HG02981 (cell line): ENCODE data around the gene MAPK4.

ENCODE experiments used
- ATAC-seq: cut with Tn5 transposase; IDR thresholded peaks from one replicate; pipeline ENCODE4 v1.9.1; 2021; ENCODE audit warnings: mild to moderate bottlenecking, moderate library complexity; ENCODE audit not compliant: unreplicated experiment

MAPK4 gene

DNA sequence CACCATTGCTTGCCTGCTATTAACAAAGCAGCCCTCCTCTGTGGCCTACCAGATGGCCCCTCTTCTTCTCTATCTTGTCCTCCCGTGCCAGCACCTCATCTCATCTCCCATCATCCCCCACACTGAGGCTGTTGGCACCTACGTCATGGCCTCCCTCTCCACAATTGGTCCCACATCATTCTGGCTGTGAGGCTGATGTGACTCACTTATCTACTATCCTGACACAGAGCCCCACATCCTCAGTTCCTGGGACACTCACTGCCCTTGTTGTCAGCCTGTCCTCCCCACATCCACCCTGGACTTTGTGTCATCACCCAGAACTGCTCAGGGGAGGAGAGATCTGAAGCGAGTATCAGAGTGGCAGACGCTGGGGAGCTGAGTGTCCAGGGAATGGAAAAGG is 157.0 kb downstream of the MAPK4 start:
- ATAC-seq: no peak

DNA sequence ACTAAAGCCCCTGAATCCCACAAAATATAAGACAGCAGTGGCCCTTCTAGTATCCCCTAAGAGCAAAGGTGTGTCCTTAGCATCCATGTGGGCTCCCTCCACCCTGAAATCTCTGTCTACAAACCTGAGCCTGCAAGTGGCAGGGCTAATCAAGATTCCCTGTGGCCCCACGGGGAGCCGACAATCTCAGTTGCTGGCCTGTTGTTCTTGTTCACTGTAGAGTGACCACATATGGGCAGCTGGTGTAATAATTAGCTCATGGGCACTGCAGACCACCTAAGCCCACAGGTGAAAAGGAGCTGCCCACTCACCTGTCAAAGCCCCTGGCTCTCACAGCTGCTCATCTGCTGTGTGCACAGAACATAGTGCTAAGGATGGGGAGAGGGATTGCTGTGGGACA is 157.7 kb downstream of the MAPK4 start:
- ATAC-seq: no peak

DNA sequence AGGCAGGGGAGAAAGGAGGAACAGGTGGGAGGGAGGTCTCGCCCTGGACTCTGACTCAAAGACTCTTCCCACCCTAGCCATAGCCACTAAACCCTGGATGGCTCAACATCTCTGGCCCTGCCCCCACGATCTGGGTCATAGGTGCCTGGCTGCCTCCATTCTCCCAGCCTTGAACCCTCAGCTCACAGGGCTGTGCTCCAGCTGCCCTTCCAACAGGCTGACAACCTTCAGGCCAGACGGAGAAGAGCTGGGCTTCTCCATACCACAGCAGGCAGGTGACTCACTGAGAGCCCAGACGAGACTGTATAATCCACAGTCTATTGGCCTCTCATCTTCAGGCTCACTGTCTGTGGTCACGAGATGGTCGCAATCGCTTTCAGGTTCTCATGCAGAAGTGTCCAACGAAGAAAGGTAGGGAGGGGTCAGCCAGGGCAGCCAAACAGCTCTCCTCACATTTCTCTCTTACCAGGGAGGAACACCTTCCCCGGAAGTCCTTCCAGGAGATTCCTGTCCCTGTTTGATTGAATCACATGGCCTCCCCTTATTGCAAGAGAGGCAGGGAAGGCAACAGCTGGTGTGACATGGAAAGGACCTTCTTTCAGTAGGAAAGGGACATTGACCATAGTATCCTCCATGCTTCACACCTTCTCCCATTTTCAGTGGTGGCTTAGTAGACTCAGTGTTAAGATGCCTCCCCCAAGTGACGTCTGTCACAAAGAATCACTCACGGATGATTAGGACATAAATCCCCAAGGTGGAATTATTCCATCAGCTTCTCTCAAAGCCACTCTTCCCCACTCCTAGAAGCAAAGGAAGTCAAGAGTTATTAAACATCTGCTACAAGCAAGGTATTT is 159.8 kb downstream of the MAPK4 start:
- ATAC-seq: no peak

DNA sequence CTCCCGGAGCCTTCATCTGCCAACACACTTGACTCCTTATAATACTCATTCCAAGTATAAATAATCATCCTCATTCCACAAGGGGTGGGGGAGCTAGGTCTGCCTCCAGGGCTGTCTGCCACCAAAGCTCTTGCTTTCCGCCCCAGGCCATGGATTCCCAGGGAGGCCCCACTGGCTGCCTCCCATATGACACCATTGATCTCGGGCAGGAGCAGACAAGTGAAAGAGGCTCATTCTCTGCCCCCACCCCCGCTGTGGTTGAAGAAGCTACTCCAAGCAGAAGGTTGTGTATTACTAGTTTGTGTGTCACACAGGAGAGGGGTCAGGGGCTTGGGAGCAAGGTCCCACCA is 160.4 kb downstream of the MAPK4 start:
- no peak for ATAC-seq

DNA sequence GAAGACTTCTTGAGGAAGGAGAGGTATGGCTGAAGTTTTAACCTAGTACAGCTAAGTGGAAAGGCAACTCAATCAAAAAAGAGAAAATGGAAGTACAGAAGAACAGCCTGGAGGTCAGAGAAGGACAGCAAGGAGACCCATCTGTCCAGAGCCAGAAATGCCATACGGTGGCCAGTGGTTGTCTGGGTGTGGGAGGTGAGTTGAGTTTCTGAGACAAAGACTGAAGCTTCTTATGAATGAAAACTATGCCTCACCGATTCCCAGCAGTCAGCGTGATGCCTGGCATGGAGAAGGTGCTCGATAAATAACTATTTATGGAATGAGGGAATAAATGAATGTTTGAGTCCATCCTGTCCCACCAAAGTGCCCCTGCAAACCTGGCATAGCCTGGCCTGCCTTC is 161.1 kb downstream of the MAPK4 start:
- no peak for ATAC-seq

DNA sequence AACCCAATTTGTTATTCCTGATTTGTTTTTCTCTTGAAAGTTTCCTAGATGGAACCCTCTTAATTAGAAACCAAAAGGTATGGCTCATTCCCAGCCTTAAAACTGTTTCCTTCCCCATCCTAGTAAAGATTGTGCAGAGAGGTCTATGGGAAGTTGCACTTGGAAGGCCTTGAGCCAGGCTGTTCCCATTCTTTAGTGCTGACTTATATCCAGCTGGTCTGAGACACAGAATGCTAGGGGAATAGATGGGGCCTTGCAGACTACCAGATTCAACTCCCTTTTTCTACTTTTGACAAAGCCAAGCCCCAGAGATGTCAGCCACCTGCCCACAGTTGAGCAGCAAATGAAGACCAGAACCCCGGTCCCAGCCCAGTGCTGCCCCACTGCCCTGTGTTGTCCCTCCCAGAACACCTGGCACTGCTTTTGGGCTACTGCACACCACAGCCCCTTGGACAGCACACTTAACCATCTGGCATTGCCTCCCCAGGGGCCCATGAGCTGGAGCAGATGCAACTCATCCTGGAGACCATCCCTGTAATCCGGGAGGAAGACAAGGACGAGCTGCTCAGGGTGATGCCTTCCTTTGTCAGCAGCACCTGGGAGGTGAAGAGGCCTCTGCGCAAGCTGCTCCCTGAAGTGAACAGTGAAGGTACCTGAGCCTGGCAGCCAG is 161.7 kb downstream of the MAPK4 start:
- no peak for ATAC-seq

DNA sequence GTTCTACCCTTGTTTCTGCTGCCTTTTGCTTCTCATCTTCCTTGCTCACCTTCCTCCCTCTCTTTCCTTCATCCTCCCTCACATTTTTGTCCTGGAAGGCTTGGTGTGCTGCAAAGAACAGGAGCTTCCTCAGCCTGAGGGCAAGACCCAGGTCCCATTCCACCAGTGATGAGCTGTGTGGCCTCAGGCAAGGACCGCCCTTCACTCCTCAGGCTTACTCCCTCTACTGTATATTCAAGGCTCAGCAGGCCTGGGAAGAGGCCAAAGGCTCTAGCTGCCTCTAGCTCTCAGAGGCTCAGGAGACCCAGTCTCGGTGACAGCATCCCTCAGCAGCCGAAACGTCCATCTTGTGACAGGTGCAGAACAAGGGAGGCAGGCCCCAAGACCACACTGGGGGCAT is 162.4 kb downstream of the MAPK4 start:
- ATAC-seq: no peak

DNA sequence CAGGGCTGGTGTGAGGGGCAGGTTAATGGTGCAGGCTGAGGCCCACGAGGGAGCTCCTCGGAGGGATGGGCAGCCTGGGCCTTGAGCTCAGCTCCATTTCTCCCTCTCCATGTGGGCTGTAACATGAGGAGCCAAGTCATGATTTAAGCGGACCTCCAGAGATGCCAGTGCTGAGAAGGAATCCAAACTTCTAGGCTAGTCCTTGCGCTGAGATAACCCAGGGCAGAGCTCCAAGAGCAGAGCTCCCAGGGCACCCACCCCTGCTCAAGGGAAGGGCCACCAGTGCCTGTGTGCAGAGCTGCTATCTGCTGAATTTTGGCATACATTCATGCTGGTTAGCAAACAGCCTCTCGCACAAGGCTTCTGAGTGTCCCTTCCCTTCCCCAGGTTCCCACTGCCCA is 164.9 kb downstream of the MAPK4 start:
- ATAC-seq: no peak

DNA sequence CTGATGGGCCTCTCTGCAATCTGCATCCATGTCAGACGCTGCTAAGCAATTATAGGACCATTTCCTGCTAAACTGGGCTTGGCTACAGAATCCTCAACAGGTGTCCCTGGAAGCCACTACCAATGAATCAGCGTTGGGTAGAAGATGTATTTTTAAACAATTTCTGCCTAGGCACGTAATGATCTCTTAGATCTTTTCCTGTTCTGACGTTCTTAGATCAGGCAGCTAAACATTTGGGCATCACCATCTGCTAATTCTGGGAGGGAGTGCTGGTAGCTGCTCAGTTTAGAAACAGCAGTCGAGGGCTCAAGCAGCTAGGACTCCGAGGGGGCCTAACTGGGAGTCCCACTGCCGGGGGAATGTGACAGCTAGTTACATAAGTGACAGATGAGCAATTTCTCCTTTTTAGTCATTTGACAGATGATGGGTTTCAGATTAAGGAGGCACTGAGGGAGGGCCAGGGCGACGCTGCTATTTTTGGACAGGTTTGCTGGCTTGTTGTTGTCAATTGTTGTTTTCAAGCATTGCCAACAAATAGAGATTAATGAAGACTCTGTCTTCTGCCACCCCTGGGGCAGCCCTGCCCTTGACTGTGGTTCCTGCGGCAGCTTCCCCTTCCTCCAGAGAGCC is 167.2 kb downstream of the MAPK4 start:
- no peak for ATAC-seq

DNA sequence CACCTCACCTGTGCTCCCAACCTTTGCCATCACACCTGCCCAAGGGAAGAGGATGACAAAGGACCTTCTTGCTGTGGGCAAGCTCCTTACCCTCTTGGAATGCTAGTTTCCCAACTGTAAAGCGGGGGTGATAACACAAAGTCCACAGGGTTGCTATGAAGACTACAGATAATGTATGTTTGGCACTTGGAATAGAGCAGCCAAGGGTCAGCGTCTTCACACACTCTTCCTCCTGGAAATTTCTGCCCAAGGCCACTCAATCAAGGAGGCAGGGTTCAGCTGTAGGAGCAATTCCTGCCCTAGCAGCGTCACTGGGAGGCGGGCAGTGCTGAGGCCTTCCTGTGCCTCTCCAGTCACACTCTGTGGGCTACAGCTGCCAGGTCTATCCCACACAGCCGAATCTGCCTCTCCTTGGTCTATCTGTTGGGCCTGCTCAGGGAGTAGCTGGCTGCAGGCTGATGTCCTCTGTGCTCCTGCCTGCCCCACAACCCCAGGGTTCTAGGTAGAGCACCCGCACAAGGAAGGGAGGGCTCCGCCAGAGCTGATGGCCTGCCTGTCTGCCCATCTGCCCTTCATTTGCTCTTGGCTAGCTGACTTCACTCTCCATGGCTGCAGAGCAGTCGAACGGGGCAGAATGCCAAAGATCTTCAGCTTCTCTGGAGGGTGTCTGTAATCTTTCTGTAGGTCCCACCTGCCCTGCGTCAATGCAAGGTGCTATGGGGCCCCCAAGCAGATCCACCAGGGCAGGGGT is 168.0 kb downstream of the MAPK4 start:
- ATAC-seq: no peak

DNA sequence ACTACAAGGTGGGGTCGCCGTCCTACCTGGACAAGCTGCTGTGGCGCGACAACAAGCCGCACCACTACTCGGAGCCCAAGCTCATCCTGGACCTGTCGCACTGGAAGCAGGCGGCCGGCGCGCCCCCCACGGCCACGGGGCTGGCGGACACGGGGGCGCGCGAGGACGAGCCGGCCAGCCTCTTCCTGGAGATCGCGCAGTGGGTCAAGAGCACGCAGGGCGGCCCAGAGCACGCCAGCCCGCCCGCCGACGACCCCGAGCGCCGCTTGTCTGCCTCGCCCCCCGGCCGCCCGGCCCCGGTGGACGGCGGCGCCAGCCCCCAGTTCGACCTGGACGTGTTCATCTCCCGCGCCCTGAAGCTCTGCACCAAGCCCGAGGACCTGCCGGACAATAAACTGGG is 169.5 kb downstream of the MAPK4 start:
- ATAC-seq: no peak

DNA sequence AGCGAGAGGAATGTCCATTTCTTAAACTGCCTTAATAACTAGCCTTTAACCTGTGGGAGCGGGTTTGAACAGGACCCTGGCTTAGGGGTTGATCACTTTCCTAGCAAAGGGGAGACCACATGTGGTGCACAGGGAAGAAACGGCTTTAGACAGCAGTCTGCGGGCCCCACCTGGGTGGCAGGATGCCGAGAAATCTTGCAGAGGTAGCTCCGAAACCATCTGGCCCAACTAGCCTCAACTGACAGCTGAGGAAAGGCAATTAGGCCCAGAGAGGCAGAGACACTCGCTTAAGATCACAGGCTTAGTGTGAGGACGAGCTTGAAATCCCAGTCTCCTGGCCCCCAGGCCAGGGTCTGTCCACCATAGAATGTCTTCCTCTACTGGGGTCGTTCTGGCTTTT is 170.1 kb downstream of the MAPK4 start:
- no peak for ATAC-seq

DNA sequence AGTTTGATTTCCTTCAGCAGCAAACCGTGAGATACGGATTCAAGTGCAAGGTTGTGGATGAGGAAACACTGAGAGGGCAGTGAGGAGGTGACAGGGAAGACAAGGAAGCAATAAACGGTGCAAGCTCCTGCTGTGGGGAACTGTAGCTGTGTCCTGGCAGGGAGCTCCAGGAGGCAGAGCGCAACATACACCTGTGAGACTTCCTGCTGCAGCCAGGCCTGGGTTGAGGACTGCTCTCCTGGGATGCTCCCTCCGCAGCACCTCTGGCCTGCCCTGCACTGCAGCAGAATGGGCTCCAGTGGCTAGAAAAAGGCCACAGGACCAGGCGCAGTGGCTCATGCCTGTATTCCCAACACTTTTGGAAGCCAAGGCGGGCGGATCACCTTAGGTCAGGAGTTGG is 174.5 kb downstream of the MAPK4 start:
- no peak for ATAC-seq

DNA sequence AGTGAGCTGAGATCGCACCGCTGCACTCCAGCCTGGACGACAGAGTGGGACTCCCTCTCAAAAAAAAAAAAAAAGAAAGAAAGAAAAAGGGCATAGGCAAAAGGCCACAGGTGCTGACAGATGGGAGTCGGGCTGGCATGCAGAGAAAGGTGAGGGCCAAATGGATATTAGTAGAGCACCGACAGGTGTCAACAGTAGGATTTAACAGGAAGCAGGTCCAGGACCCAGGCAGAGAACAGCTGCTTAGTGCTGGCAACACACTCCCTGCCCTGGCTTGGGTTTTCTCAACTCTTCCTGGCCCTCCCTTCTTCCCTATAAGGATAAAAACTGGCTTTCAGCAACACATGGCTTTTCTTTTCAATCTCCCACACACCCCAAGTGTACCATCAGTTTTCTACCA is 175.0 kb downstream of the MAPK4 start:
- ATAC-seq: no peak

DNA sequence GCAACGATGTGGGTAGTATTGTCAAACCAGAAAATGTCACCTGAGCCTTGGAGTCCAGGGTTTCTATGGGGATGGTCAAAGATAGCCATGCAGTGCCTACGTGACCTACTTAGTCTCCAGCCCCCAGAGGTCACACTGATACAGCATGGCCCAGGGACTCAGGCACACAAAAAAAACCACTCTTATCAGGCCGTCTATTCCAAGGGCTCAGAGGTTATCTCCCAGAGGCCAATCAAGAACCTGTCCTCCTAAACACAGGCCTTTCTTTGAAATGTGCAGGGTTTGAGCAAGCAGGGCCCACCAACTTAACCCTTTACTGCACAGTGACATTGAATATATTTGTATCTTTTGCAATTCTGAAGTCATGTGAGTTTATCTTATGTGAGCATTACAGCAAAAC is 177.2 kb downstream of the MAPK4 start:
- ATAC-seq: no peak

DNA sequence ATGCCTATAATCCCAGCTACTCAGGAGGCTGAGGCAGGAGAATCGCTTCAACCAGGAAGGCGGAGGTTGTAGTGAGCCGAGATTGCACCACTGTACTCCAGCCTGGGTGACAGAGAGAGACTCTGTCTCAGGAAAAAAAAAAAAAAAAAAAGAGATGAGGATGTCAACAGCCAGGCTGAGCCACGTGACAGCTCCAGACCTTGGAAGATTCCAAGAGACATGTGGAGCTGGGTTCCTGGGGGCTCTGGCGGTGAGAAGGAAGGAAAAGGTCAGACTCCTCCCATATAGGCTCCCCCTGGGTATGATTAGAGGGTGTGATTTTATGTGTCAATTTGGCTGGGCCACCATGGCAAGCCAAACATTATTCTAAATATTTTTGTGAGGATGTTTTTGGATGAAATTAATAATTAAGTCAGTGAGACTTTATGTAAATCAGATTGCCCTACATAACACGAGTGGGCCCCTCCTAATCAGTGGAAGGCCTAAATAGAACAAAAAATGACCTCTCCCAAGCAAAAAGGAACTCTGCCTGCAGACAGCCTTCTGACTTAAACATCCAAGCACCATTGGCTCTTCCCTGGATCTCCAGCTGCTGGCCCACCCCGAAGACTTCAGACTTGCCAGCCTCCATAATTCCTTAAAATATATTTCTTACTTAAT is 178.3 kb downstream of the MAPK4 start:
- no peak for ATAC-seq

DNA sequence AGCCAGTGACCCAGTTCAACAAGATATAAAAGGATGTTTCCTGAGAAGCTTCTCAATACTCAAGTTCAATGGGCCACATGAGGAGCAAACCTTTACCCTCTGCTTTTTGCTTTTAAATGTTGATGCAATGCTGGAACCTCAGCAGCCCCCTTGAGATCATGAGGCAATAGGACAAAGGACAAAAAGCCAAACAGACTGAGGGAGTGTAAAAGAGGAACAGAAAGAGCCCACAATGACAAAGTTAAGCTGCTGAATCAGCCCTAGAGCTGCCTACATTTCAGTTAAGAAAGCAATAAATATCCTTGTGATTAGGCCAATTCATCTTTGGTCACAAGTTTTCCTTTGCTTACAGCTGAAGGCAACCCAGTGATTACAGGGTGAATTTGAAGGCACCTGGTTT is 183.1 kb downstream of the MAPK4 start:
- ATAC-seq: no peak

DNA sequence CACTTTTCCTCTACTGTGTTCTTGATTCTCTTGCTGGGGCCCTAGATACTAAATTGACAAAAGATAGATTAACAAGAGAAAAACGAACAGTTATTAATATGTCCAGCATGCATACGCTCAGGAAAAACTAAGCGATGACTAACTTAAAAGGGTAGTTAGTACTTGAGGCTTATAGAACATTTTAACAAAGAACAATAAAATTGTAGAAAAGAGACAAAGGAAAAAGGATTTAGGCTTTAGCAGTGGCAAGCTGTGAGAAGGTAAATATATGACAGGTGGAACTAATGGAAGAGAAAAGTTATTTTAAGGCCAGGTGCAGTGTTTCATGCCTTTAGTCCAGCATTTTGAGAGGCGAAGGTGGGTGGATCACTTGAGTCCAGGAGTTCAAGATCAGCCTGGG is 184.4 kb downstream of the MAPK4 start:
- no peak for ATAC-seq

DNA sequence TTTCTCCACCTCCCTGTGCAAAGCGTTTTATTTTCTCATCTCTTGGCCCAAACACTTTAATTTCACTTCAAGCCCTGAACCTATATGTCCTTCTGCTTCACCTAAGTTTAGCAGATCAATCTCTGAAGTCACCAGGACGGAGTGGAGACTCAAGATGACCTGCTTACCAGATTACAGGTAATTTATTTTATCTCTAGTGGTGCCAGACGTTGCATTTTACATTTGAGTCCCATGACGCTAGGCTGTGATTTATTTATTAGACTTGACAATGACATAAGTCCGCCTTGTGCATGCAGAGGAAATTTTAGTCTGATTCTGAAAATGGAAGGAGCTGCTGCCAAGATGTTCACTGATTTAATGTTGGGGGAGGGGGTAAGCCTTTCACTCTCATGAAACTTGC is 186.1 kb downstream of the MAPK4 start:
- ATAC-seq: no peak

DNA sequence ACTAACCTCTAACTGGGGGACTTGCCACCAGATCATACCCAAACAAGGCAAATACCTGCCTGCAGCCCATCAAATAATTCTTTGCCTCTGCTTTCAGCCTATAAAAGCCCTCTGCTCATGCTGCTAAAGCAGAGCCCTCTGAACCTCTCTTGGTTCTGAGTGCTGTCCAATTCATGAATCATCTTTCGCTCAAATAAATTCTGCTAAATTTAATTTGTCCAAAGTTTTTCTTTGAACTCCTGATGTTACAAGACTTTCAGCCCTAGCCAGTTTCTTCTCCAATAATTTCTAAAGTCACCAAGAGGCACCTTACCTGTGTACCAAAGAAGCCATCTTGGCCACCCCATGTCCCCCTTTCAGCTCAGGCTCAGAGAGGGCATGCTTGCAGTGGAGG is 188.0 kb downstream of the MAPK4 start:
- ATAC-seq: no peak
